B cell (primary cell): Measurements from ENCODE around the gene FARSB. TPM values are rescaled to one million over a fixed set of nuclear protein-coding genes. Genes with fewer than 3 reads are reported as not detected.

Experiments used
- ATAC-seq: fragments of 200-7000 bp; cut with Tn5 transposase; one replicate; pipeline ENCODE4 v1.10.0; 2021; ENCODE audit warnings: low read depth, mild to moderate bottlenecking, moderate number of reproducible peaks, moderate library complexity
- CTCF ChIA-PET: fragments of 350-600 bp; sonication (Branson Sonifier 250); formaldehyde crosslinking; loops from one replicate; lab custom pipeline; 2021; ENCODE audit warnings: antibody characterized with exemption, inconsistent platforms; lab: Charles Lee
- POLR2A ChIA-PET: fragments of 350-600 bp; sonication (Branson Sonifier 250); formaldehyde crosslinking; loops from one replicate; lab custom pipeline; 2021; ENCODE audit warnings: antibody characterized with exemption; lab: Charles Lee
- DNase-seq: peaks from one replicate; pipeline ENCODE4 v3.0.0; 2013
- H2AFZ ChIP-seq: 2 replicates; pipeline ENCODE4 v1.6.1; 2012; ENCODE audit warnings: mild to moderate bottlenecking, low read depth, low read length; ENCODE audit not compliant: insufficient read depth, poor library complexity, severe bottlenecking
- H3K27ac ChIP-seq, 2 donors: 1 replicate in 1 of 2; 2 replicates in 1 of 2; pipeline ENCODE4 v1.5.1; 2012 to 2013; ENCODE audit warnings: low read length in 2 of 2, mild to moderate bottlenecking in 2 of 2, moderate library complexity in 1 of 2
- H3K27me3 ChIP-seq, 4 experiments: fragments of 200-600 bp in 1 of 4; sonication (generic) in 1 of 4; replicated peaks in 1 of 4; 1 replicate in 2 of 4; 2 replicates in 2 of 4; pipeline versions ENCODE4 v1.6.1 to v1.7.0; 2013 to 2016; ENCODE audit warnings: low read length in 3 of 4, mild to moderate bottlenecking in 2 of 4, mixed read lengths in 1 of 4, moderate library complexity in 1 of 4; ENCODE audit not compliant: insufficient read depth in 4 of 4, control insufficient read depth in 3 of 4; ENCODE audit errors: control extremely low read depth in 1 of 4
- H3K36me3 ChIP-seq, 2 experiments: replicated peaks in 1 of 2; 1 replicate in 1 of 2; 2 replicates in 1 of 2; pipeline versions ENCODE4 v1.6.1 to v1.7.1; 2013; ENCODE audit warnings: low read length in 1 of 2; ENCODE audit not compliant: insufficient read depth in 2 of 2, control insufficient read depth in 1 of 2; ENCODE audit errors: control extremely low read depth in 1 of 2, extremely low read depth in 1 of 2
- H3K4me1 ChIP-seq, 2 donors: fragments of 200-600 bp in 1 of 2; sonication (generic) in 1 of 2; 1 replicate in 1 of 2; 2 replicates in 1 of 2; pipeline versions ENCODE4 v1.5.1 to v1.6.1; 2013 to 2017; ENCODE audit warnings: low read length in 2 of 2; ENCODE audit not compliant: control insufficient read depth in 2 of 2, insufficient read depth in 2 of 2
- H3K4me2 ChIP-seq: replicated peaks from 2 replicates; pipeline ENCODE3; 2012; ENCODE audit warnings: mild to moderate bottlenecking, low read depth, low read length; ENCODE audit not compliant: poor library complexity, severe bottlenecking
- H3K4me3 ChIP-seq, 5 experiments: fragments of 200-600 bp in 1 of 5; sonication (generic) in 1 of 5; 1 replicate in 3 of 5; 2 replicates in 2 of 5; pipeline versions ENCODE4 v1.5.1 to v1.7.0; 2011 to 2016; ENCODE audit warnings: low read length in 4 of 5, mild to moderate bottlenecking in 4 of 5, low read depth in 2 of 5, control low read depth in 1 of 5, moderate library complexity in 1 of 5; ENCODE audit not compliant: insufficient read depth in 1 of 5; ENCODE audit errors: control extremely low read depth in 1 of 5, extremely low read depth in 1 of 5
- H3K79me2 ChIP-seq: fragments of 200-600 bp; sonication (generic); one replicate; pipeline ENCODE4 v1.6.0; 2016; ENCODE audit warnings: low read length; ENCODE audit not compliant: control insufficient read depth, insufficient read depth
- H3K9ac ChIP-seq: fragments of 200-600 bp; sonication (generic); 2 replicates; pipeline ENCODE4 v1.6.1; 2017; ENCODE audit warnings: mild to moderate bottlenecking, low read length, moderate library complexity
- H3K9me3 ChIP-seq, 3 donors: one replicate each; pipeline versions ENCODE4 v1.6.1 to v1.7.1; 2013; ENCODE audit warnings: low read length in 2 of 3; ENCODE audit not compliant: control insufficient read depth in 2 of 3, insufficient read depth in 1 of 3; ENCODE audit errors: control extremely low read depth in 1 of 3
- H4K20me1 ChIP-seq: 2 replicates; pipeline ENCODE4 v1.6.0; 2012; ENCODE audit warnings: mild to moderate bottlenecking, low read length; ENCODE audit not compliant: insufficient read depth, control insufficient read depth, poor library complexity, severe bottlenecking
- H3K27ac Mint-ChIP-seq: one replicate; pipeline ENCODE4 v1.8.0; 2021; ENCODE audit warnings: mixed read lengths
- H3K27me3 Mint-ChIP-seq: one replicate; pipeline ENCODE4 v1.8.0; 2021; ENCODE audit warnings: mixed read lengths
- H3K4me1 Mint-ChIP-seq: one replicate; pipeline ENCODE4 v1.8.0; 2021; ENCODE audit warnings: mixed read lengths
- H3K4me3 Mint-ChIP-seq: one replicate; pipeline ENCODE4 v1.8.0; 2021; ENCODE audit warnings: mixed read lengths
- H3K9me3 Mint-ChIP-seq: one replicate; pipeline ENCODE4 v1.8.0; 2022; ENCODE audit warnings: mixed read lengths; ENCODE audit not compliant: insufficient read depth
- EZH2 ChIP-seq: IDR thresholded peaks from 2 replicates; pipeline ENCODE4 v1.6.1; 2012; ENCODE audit warnings: borderline replicate concordance, low read depth, mild to moderate bottlenecking, moderate library complexity, low read length; ENCODE audit not compliant: insufficient read depth, poor library complexity, severe bottlenecking
- WGBS: methylation state at CpG from one replicate; pipeline ENCODE4 v1.1.5; 2013; ENCODE audit warnings: missing lambda C conversion rate; ENCODE audit not compliant: insufficient coverage; 5-methylcytosine and 5-hydroxymethylcytosine counted together
- intact Hi-C: fragments of 100-400 bp; cut with micrococcal nuclease; formaldehyde crosslinking; loops from one replicate; pipeline ENCODE4 v1.10.0; 2022
- polyA plus RNA-seq: library from polyadenylated mRNA; depleted of rRNA; stranded (reverse); fragments of >200 nt; gene quantifications from 2 replicates; pipeline ENCODE4 v1.2.3, GENCODE V29; 2012
- total RNA-seq, 2 donors: library from RNA; stranded (reverse); fragments of 120-200 nt in 1 of 2; gene quantifications; 1 replicate in 1 of 2; 2 replicates in 1 of 2; pipeline versions ENCODE4 v1.2.3 to v1.2.4, GENCODE V29; 2013 to 2022
- TF ChIP-seq, protein P1 (sequence below): fragments of 200-600 bp; IDR thresholded peaks from one replicate; pipeline ENCODE4 v1.8.0; 2022; ENCODE audit warnings: antibody characterized with exemption, mild to moderate bottlenecking

FARSB gene
- total and polyA plus RNA-seq, 2 donors (not counting 1 experiment from before 2014, with no cell fraction given): 9.2 to 10.2 TPM

DNA sequence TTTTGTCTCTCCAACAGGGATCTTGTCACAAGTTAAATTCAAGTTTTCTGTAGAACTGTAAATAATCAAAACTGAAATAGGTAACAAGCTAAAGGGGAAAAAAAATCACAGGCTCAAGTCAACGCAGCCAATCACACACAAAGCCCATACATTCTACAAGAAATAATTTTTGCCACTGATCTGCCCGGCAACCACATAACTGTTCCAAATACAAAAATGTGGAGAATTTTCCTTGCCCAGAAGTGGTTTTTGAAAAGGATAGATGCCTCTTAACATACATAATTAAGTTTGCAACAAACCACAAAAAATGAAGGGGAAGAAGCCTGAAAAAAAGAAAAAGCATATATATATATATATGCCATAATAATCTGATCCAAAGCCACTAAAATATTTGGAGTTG lies 60.3 kb downstream of the FARSB start:
- peaks cover 8 to 53% of the 10 kb centered on the region in 2 experiments for H3K36me3 ChIP-seq
- no peaks in the 10 kb centered on the region for H3K9me3 Mint-ChIP-seq
- no peaks in the 10 kb centered on the region for H3K9me3 ChIP-seq
- H3K4me1 Mint-ChIP-seq: no peaks in the 10 kb centered on the region
- no peaks in the 10 kb centered on the region for H4K20me1 ChIP-seq
- H3K4me3 Mint-ChIP-seq: no peak overlapping the region
- no peaks in the 10 kb centered on the region for H3K79me2 ChIP-seq
- H3K4me3 ChIP-seq: no peak overlapping the region
- ATAC-seq (no peak), DNase-seq (no peak)
- WGBS: no CpG with 5 or more reads among the region's 2 CpGs
- no peaks in the 10 kb centered on the region for H3K27me3 ChIP-seq
- POLR2A ChIA-PET: no interaction called here
- H2AFZ ChIP-seq: no peak overlapping the region
- no peaks in the 10 kb centered on the region for H3K4me1 ChIP-seq
- intact Hi-C loops: no loop called here
- H3K9ac ChIP-seq: no peak overlapping the region
- no peak overlapping the region for H3K4me2 ChIP-seq
- no peaks in the 10 kb centered on the region for H3K27me3 Mint-ChIP-seq
- H3K27ac Mint-ChIP-seq: no peak overlapping the region
- TF ChIP-seq EZH2: no peak
- H3K27ac ChIP-seq: no peak overlapping the region
- CTCF ChIA-PET: interaction anchor here (1.8 kb wide), 1 partner anchor 33 kb away, joined by 4 read pairs; no protein-coding TSS in a partner anchor

DNA sequence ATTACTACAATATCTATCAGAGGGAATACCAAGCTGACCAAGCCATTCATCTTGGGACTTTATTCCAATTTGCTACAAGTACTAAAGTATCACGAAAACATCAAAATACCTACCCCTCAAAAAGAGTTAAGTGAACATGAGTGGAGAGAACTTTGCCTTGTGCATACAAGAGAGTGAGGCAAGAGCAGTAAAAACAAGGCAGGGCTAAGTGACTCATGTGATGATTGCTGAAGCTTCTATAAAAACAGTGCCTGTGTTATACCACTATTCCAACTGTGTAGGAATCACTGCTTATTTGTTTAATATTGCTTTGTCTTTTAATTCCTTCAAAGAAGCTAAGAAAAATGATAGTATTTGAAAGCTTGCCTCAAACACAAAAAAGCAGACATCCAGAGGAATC lies 61.2 kb downstream of the FARSB start:
- CTCF ChIA-PET: interaction anchor here (1.8 kb wide), 1 partner anchor 32 kb away, joined by 4 read pairs; no protein-coding TSS in a partner anchor
- TF ChIP-seq EZH2: no peak
- TF ChIP-seq, protein P1, sequence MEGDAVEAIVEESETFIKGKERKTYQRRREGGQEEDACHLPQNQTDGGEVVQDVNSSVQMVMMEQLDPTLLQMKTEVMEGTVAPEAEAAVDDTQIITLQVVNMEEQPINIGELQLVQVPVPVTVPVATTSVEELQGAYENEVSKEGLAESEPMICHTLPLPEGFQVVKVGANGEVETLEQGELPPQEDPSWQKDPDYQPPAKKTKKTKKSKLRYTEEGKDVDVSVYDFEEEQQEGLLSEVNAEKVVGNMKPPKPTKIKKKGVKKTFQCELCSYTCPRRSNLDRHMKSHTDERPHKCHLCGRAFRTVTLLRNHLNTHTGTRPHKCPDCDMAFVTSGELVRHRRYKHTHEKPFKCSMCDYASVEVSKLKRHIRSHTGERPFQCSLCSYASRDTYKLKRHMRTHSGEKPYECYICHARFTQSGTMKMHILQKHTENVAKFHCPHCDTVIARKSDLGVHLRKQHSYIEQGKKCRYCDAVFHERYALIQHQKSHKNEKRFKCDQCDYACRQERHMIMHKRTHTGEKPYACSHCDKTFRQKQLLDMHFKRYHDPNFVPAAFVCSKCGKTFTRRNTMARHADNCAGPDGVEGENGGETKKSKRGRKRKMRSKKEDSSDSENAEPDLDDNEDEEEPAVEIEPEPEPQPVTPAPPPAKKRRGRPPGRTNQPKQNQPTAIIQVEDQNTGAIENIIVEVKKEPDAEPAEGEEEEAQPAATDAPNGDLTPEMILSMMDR: no peak
- Histone ChIP-seq H3K79me2 (no peaks in the 10 kb centered on the region), H3K4me3 (no peak overlapping the region), H4K20me1 (no peaks in the 10 kb centered on the region), H2AFZ (no peak overlapping the region), H3K27ac (no peak overlapping the region), H3K27me3 (no peaks in the 10 kb centered on the region), H3K9me3 (no peaks in the 10 kb centered on the region), H3K9ac (no peak overlapping the region), H3K36me3 (peaks cover 8 to 49% of the 10 kb centered on the region in 2 experiments), H3K4me1 (no peaks in the 10 kb centered on the region), H3K4me2 (no peak overlapping the region)
- Mint-ChIP-seq H3K9me3 (no peaks in the 10 kb centered on the region), H3K27me3 (no peaks in the 10 kb centered on the region), H3K27ac (no peak overlapping the region), H3K4me1 (no peaks in the 10 kb centered on the region), H3K4me3 (no peak overlapping the region)
- ATAC-seq (no peak), DNase-seq (no peak)
- POLR2A ChIA-PET: no interaction called here
- intact Hi-C loops: no loop called here
- no CpG with 5 or more reads among the region's 1 CpG for WGBS
